GM23248 (cell line): ENCODE results near the gene FGF14.

Experiments used
- EZH2 ChIP-seq: fragments of 200-600 bp; sonication (generic); IDR thresholded peaks from 2 replicates; pipeline ENCODE4 v1.6.1; 2018; ENCODE audit warnings: antibody characterized with exemption, mild to moderate bottlenecking; ENCODE audit not compliant: insufficient read depth, poor library complexity, severe bottlenecking
- EZH2phosphoT487 ChIP-seq: fragments of 200-600 bp; sonication (generic); IDR thresholded peaks from 2 replicates; pipeline ENCODE4 v1.6.1; 2018; ENCODE audit warnings: antibody characterized with exemption, moderate library complexity, mild to moderate bottlenecking, low read depth; ENCODE audit not compliant: insufficient read depth

GRCh38 chr13:101739382-101740178, 662.3 kb downstream of the FGF14 start:
- TF ChIP-seq EZH2 (no peak), EZH2phosphoT487 (no peak)
